Gastrocnemius medialis (tissue), 4 donors: Measurements from ENCODE around the gene DNAJB14. TPM values are rescaled to one million over a fixed set of nuclear protein-coding genes. Genes with fewer than 3 reads are reported as not detected.

Experiments
- ATAC-seq, 2 donors: fragments of 150-250 bp; one replicate each; pipeline ENCODE4 v1.9.1; 2016
- DNase-seq, 2 donors: peaks; one replicate each; pipeline ENCODE4 v3.0.0-alpha.2; 2019
- H3K27ac ChIP-seq, 4 donors: fragments of 200-600 bp; sonication (generic); 1 replicate in 1 of 4; 2 replicates in 3 of 4; pipeline ENCODE4 v1.5.1; 2016 to 2018; ENCODE audit warnings: mild to moderate bottlenecking in 2 of 4, moderate library complexity in 1 of 4
- H3K27me3 ChIP-seq, 3 donors: fragments of 200-600 bp; sonication (generic) in 2 of 3; 1 replicate in 1 of 3; 2 replicates in 2 of 3; pipeline versions ENCODE4 v1.5.1 to v1.6.0; 2016 to 2019; ENCODE audit warnings: mild to moderate bottlenecking in 1 of 3, moderate library complexity in 1 of 3
- H3K36me3 ChIP-seq, 2 donors: fragments of 200-600 bp; sonication (generic) in 1 of 2; one replicate each; pipeline ENCODE4 v1.5.1; 2017 to 2018
- H3K4me1 ChIP-seq, 2 donors: fragments of 200-600 bp; sonication (generic) in 1 of 2; one replicate each; pipeline ENCODE4 v1.5.1; 2016 to 2017; ENCODE audit warnings: mild to moderate bottlenecking in 2 of 2
- H3K4me3 ChIP-seq, 4 donors: fragments of 200-600 bp; sonication (generic) in 3 of 4; 1 replicate in 1 of 4; 2 replicates in 3 of 4; pipeline ENCODE4 v1.5.1; 2016 to 2019; ENCODE audit warnings: mild to moderate bottlenecking in 2 of 4
- H3K9me3 ChIP-seq, 3 donors: fragments of 200-600 bp; sonication (generic) in 2 of 3; 1 replicate in 1 of 3; 2 replicates in 2 of 3; pipeline ENCODE4 v1.5.1; 2016 to 2019
- POLR2A ChIP-seq, 2 donors: fragments of 450-650 bp; IDR thresholded peaks; one replicate each; pipeline ENCODE4 v1.6.1; 2017; ENCODE audit warnings: antibody characterized with exemption in 2 of 2, mild to moderate bottlenecking in 2 of 2, moderate library complexity in 2 of 2
- in situ Hi-C, 4 donors: fragments of 200-750 bp; cut with MboI; loops; one replicate each; pipeline versions ENCODE4 v1.15.0 to v1.8.0; 2017; ENCODE audit warnings: low sequenced_read_pairs in 4 of 4
- intact Hi-C: fragments of 100-400 bp; cut with DNase I; formaldehyde crosslinking; loops from one replicate; pipeline ENCODE4 v1.15.1; 2023; ENCODE audit warnings: low total_unique reads
- total RNA-seq, 4 donors: library from RNA; depleted of rRNA; stranded (reverse); fragments of >200 nt; gene quantifications; one replicate each; pipeline versions ENCODE4 v1.1.0 to v1.2.3, GENCODE V29; 2016
- TF ChIP-seq, protein P1 (sequence below), 5 experiments: fragments of 450-650 bp in 3 of 5; fragments of 200-600 bp in 2 of 5; sonication (generic) in 2 of 5; IDR thresholded peaks in 4 of 5; conservative IDR thresholded peaks in 1 of 5; 1 replicate in 4 of 5; 2 replicates in 1 of 5; pipeline ENCODE4 v1.5.1; 2016 to 2019; ENCODE audit warnings: antibody characterized with exemption in 5 of 5, mild to moderate bottlenecking in 3 of 5, moderate library complexity in 3 of 5

The DNAJB14 gene
- total RNA-seq, 4 donors from 2014 or later: 14.2 to 26.9 (median 15.2) TPM

GRCh38 chr4:99878604-99879003 lies 67.8 kb downstream of the DNAJB14 start:
- ATAC-seq (no peak), DNase-seq (no peak)
- Histone ChIP-seq H3K27ac (no peak overlapping the region), H3K4me3 (no peak overlapping the region), H3K36me3 (peaks cover 5 to 43% of the 10 kb centered on the region in 2 donors), H3K27me3 (no peaks in the 10 kb centered on the region), H3K4me1 (peaks cover 0 to 2% of the 10 kb centered on the region in 2 donors), H3K9me3 (no peaks in the 10 kb centered on the region)
- in situ Hi-C loops (no loop called here), intact Hi-C loops (loop anchor here (5.0 kb wide), 1 partner anchor 34 kb away; no protein-coding TSS in a partner anchor)
- no peak for TF ChIP-seq POLR2A (IDR thresholded peaks at IDR 0.05)
- TF ChIP-seq, protein P1, sequence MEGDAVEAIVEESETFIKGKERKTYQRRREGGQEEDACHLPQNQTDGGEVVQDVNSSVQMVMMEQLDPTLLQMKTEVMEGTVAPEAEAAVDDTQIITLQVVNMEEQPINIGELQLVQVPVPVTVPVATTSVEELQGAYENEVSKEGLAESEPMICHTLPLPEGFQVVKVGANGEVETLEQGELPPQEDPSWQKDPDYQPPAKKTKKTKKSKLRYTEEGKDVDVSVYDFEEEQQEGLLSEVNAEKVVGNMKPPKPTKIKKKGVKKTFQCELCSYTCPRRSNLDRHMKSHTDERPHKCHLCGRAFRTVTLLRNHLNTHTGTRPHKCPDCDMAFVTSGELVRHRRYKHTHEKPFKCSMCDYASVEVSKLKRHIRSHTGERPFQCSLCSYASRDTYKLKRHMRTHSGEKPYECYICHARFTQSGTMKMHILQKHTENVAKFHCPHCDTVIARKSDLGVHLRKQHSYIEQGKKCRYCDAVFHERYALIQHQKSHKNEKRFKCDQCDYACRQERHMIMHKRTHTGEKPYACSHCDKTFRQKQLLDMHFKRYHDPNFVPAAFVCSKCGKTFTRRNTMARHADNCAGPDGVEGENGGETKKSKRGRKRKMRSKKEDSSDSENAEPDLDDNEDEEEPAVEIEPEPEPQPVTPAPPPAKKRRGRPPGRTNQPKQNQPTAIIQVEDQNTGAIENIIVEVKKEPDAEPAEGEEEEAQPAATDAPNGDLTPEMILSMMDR (IDR thresholded peaks at IDR 0.05 in 4 of 5, conservative IDR thresholded peaks at IDR 0.05 in 1 of 5): no peak

DNA sequence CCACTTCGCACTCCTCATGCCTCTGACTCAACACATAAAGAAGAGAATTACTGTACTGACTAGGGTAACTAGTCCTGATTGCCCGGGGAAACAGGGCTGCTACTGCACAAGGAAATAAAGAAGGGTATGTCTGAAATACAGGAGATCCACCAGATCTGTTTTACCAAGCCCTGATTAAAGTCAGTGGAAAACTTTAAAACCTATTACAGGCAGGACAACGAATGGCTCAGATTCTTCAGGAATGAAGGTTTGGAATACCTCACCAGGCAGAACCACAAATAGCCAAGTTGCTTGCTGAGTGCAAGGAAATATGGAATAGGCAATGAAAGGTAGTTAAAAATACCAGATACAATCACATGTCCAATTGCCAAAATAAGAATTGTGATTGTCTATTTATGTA lies 69.5 kb downstream of the DNAJB14 start:
- Histone ChIP-seq H3K4me3 (no peak overlapping the region), H3K36me3 (peaks cover 5 to 43% of the 10 kb centered on the region in 2 donors), H3K9me3 (no peaks in the 10 kb centered on the region), H3K4me1 (peaks cover 0 to 2% of the 10 kb centered on the region in 2 donors), H3K27ac (no peak overlapping the region), H3K27me3 (no peaks in the 10 kb centered on the region)
- in situ Hi-C loops: no loop called here
- TF ChIP-seq, protein P1 (IDR thresholded peaks at IDR 0.05 in 4 of 5, conservative IDR thresholded peaks at IDR 0.05 in 1 of 5): no peak
- no peak for TF ChIP-seq POLR2A (IDR thresholded peaks at IDR 0.05)
- intact Hi-C loops: loop anchor here (5.0 kb wide), 1 partner anchor 35 kb away; no protein-coding TSS in a partner anchor
- no peak for DNase-seq
- no peak for ATAC-seq

DNA sequence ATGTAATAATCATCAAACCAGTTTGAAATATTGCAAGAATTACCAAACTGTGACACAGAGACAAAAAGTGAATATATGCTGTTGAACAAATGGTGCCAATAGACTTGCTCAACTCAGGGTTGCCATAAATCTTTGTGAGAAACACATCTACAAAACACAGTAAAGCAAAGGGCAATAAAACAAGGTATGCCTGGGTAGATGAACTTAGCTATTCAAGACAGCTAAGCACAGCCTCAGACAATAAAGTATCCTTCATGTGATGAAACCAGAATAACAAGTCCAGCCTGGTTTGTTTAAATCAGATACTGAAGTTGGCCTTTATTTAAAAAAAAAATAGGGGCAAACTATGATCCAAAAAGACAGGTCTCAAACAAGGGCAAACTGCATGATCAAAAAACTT lies 71.3 kb downstream of the DNAJB14 start:
- no peaks in the 10 kb centered on the region for H3K9me3 ChIP-seq
- H3K4me1 ChIP-seq: peaks cover 0 to 2% of the 10 kb centered on the region in 2 donors
- H3K4me3 ChIP-seq: no peak overlapping the region
- H3K36me3 ChIP-seq: peaks cover 0 to 25% of the 10 kb centered on the region in 2 donors
- DNase-seq (no peak), ATAC-seq (no peak)
- TF ChIP-seq POLR2A (IDR thresholded peaks at IDR 0.05): no peak
- TF ChIP-seq, protein P1 (IDR thresholded peaks at IDR 0.05 in 4 of 5, conservative IDR thresholded peaks at IDR 0.05 in 1 of 5): no peak
- intact Hi-C loops: loop anchor here (5.0 kb wide), 1 partner anchor 37 kb away; no protein-coding TSS in a partner anchor
- no peak overlapping the region for H3K27ac ChIP-seq
- in situ Hi-C loops: no loop called here
- H3K27me3 ChIP-seq: no peaks in the 10 kb centered on the region

GRCh38 chr4:99872570-99872969 lies 73.8 kb downstream of the DNAJB14 start:
- no peak overlapping the region for H3K27ac ChIP-seq
- in situ Hi-C loops: no loop called here
- peaks cover 0 to under 1% of the 10 kb centered on the region in 2 donors for H3K36me3 ChIP-seq
- ATAC-seq: no peak
- H3K4me3 ChIP-seq: no peak overlapping the region
- no peaks in the 10 kb centered on the region for H3K27me3 ChIP-seq
- DNase-seq: no peak
- no peak for TF ChIP-seq POLR2A (IDR thresholded peaks at IDR 0.05)
- TF ChIP-seq, protein P1 (IDR thresholded peaks at IDR 0.05 in 4 of 5, conservative IDR thresholded peaks at IDR 0.05 in 1 of 5): no peak
- intact Hi-C loops: no loop called here
- H3K4me1 ChIP-seq: peaks cover 7 to 11% of the 10 kb centered on the region in 2 donors
- H3K9me3 ChIP-seq: no peaks in the 10 kb centered on the region
